Islet precursor cell (in vitro differentiated cells): Measurements from ENCODE around the gene ATG2B.
A peak's percentile ranks its signal among the peaks of the same experiment; 100 is the strongest.

Experiments
- DNase-seq: peaks from one replicate; pipeline ENCODE4 v3.0.0-alpha.2; 2018

The ATG2B gene, protein sequence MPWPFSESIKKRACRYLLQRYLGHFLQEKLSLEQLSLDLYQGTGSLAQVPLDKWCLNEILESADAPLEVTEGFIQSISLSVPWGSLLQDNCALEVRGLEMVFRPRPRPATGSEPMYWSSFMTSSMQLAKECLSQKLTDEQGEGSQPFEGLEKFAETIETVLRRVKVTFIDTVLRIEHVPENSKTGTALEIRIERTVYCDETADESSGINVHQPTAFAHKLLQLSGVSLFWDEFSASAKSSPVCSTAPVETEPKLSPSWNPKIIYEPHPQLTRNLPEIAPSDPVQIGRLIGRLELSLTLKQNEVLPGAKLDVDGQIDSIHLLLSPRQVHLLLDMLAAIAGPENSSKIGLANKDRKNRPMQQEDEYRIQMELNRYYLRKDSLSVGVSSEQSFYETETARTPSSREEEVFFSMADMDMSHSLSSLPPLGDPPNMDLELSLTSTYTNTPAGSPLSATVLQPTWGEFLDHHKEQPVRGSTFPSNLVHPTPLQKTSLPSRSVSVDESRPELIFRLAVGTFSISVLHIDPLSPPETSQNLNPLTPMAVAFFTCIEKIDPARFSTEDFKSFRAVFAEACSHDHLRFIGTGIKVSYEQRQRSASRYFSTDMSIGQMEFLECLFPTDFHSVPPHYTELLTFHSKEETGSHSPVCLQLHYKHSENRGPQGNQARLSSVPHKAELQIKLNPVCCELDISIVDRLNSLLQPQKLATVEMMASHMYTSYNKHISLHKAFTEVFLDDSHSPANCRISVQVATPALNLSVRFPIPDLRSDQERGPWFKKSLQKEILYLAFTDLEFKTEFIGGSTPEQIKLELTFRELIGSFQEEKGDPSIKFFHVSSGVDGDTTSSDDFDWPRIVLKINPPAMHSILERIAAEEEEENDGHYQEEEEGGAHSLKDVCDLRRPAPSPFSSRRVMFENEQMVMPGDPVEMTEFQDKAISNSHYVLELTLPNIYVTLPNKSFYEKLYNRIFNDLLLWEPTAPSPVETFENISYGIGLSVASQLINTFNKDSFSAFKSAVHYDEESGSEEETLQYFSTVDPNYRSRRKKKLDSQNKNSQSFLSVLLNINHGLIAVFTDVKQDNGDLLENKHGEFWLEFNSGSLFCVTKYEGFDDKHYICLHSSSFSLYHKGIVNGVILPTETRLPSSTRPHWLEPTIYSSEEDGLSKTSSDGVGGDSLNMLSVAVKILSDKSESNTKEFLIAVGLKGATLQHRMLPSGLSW (N-terminal part only)

DNA sequence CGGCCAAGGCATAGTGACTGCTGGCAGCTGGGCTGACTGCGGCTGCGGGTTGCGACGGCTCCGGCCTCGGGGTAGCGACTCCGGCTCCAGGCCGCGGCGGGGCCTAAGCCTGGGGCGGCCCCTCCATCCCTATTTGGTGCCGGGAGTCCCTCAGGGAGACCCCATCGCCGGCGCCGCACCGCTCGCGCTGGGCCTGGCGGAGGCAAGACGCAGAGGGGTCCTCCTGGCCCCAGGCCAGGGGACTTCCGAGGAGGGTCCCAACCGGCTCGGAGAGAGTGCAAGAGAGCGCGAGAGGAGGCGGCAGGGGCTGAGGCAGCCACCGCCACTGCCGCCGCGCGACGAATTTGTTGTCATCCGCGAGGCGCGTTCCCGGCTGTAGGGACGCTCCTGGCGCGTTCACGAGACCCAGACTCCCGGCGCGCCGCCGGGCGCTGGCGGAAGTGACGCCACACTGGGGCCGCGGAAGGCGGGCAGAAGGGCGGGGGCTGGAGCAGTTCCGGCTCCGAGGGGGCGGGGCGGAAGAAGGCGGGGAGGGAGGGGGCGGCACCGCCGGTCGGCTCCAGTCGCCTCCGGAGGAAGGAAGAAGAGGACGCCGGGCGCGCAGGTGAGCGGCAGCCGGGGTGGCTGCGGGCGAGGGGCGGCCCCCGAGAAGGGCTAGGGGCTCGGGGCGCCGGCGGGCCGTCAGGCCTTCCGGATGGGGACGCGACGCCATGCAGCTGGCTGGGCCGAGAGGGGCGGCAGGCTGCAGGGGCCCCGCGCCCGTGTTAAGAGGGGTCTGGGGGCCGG is at the start of gene ATG2B, which contains the start of gene GSKIP:
Gene ATG2B (minus strand): TSS at position 377 of the 786 bp plus-strand sequence. CDS start 365 bp downstream, at position 12.
Gene GSKIP (plus strand): TSS at position 562 of the 786 bp plus-strand sequence. CDS start 18,722 bp downstream, outside the sequence.
- DNase-seq: peak; percentile 97

DNA sequence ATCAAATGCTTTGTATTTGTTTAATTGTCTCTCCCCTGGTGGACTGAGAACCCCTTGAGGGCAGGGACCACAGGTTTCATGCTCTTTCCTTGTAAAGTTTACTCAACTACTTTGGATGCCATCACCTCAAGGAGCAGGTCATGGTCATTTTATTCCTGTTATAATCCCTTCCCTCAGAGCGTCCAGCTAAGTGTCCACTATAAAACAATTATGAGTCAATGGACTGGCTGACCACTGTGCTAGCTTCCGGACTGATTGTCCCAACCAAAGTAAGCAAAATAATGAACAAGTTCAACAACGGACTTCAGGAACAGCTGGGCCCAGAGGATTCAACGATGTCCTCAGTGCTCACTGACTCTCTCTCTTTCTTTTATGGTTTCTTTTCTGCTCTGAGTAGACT is 47.0 kb upstream of the ATG2B start:
- DNase-seq: no peak

DNA sequence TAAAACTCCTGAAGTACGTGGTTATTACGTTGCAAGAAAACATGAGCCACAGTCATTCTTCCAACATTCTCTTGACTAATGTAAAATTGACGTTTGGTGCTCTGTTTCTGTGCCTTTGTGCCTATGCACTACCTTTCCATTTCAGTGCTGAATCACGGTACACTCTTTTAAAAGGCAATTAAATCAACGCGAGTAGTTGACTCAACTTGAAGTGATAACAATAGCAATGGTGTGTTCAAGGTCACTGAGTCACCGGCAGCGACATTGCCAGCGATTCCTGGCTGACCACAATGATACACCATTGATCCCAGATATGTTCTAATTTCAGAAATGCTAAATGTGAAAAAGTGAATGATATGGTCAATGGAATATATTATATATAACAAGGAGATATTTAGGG is 46.6 kb upstream of the ATG2B start:
- DNase-seq: no peak

GRCh38 chr14:96408608-96409007 is 45.5 kb upstream of the ATG2B start:
- DNase-seq: no peak

GRCh38 chr14:96407935-96408570 is 44.9 kb upstream of the ATG2B start:
- no peak for DNase-seq

DNA sequence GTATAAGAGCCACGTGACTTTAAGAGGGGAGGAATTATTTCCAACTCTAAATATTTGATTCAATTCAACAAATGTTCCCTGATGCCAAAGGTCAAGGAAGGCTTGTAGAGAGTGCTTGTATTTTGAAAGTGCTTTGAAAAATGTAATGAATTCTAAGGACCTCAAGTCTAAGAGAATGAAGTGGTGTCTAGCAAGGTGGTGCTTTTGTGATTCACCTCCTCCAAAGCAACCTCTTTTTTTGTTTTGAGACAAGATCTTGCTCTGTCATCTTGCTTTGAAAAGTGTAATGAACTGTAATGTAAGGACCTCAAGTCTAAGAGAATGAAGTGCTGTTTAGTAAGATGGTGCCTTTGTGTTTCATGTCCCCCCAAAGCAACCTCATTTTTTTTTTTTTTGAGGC is 42.5 kb upstream of the ATG2B start:
- no peak for DNase-seq

- no peak for DNase-seq
Observed at GRCh38 chr14:96403409-96403808, 40.3 kb upstream of the ATG2B start.

DNA sequence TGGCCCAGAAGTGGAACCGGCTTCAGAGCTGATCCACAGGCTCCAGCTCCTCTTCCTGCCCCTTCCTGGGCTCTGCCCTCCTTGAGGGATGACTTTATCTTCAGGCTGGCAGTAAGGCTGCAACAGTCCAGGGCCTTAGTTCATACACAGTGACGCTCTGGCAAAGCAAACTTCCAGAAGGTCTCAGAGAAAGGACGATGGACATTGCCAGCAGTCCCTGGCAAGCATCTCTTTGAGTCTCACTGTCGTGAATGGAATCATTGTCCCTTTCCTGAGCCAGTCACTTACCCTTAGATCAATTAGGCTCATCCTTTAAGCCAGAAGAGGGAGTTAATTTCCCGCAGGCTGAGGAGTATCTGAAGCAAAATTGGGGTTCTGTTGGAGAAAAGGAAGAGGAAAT is 37.4 kb upstream of the ATG2B start:
- no peak for DNase-seq

DNA sequence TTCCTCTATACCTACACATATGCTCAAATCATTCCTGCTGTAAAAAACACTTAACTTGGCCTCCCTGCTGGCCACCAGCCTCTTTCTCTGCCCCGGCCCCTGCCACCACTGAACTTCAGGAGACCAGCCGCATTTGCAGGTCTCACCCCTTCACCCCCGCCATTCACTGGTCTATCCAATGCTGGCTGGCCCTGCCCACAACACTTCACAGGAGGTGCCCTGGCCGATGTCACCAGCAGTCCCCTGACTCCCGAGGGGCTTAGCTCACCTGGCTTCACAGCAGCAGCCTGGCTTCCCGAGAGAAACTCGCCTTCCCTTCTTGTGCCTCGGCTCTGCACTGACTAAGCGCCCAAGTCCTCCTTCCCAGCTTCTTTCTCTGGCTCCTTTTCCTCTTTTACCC is 36.3 kb upstream of the ATG2B start:
- DNase-seq: no peak

DNA sequence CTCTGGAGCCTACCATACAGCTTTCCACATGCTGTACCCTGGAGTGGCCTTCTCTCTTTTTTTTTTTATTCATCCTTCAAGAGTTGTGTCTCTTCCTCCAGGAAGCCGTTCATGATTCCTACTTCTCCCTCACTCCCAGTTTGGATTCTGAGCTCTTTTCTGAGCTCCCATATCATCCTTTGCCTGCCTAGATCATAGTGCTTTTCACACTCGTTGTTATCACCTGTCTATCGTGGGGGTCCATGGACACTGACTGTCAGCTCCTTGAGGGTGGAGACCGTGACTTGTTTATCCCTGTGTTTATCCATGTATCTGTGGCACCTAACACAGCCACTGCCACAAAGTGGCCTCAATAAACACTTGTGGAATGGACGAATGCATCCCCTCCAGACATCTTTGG is 35.8 kb upstream of the ATG2B start:
- no peak for DNase-seq

DNA sequence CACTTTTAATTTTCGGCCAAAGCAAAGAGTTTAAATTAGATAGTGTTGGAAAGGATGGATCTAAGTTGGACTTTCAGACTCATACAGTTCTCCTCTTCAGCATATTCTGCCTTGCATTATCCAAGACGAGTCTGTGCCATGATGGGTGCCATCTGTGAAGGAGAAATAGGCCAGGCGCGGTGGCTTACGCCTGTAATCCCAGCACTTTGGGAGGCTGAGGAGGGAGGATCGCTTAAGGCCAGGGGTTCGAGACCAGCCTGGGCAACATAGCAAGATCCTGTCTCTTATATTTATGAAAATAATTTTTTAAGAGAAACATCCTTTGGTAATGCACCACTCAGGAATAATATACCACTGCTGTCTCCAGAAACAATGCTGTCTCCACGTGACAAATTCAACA is 35.3 kb upstream of the ATG2B start:
- DNase-seq: no peak

GRCh38 chr14:96394047-96394815 is 31.1 kb upstream of the ATG2B start:
- DNase-seq: no peak

GRCh38 chr14:96393071-96393691 is 30.0 kb upstream of the ATG2B start:
- DNase-seq: no peak

DNA sequence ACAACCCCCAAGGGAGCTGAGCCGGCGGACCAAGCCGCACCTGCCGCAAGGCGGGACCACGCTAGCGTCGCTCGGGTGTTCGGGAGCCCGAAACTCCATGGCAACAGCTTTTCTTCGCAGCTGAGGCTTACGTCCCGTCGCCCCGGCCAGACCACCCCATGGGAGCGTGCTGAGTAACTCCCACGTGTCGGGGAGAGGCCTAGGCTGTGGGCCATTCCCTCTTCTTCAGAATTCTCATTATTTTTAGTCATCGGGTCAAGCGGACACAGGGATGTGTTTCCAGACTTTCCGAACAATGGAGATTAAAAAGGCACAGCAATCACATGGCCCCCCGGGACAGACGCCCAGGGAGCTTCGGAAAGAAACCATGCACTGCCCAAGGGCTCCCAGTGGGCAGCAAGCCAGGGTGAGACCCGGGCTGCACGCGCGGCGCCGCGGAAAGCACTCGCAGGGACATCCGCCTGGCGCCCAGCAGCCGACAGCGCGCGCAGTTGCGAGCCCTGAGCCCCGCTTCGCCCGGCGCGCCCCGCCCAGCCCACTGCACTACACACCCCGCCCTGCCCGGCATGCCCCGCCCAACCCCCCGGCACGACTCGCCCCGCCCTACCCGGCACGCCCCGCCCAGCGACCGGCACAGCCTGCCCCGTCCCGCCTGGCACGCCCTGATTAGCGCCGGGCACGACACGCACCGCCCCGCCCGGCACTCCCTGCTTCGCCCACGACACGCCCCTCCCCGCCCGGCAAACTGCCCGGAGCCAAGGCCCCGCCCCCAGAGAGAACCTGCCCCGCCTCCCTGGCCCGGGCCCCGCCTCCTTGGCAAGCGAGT is 28.4 kb upstream of the ATG2B start:
- DNase-seq: peak; percentile 99

DNA sequence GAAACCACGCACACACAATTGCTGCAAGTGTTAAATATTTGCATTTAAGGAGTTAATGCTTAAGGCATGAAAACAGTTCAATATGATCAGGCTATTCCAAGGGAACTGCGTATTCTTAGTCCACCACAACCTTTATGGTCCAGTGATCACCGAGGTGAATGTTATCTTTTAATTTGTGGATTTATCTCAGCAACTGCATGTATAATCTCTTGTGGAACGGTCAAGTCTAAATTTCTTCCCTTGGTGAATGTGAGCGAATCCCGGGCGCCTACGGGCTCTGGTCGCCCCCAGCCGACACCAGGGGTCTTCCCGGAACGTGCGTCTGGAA is 27.8 kb upstream of the ATG2B start:
- DNase-seq: no peak

DNA sequence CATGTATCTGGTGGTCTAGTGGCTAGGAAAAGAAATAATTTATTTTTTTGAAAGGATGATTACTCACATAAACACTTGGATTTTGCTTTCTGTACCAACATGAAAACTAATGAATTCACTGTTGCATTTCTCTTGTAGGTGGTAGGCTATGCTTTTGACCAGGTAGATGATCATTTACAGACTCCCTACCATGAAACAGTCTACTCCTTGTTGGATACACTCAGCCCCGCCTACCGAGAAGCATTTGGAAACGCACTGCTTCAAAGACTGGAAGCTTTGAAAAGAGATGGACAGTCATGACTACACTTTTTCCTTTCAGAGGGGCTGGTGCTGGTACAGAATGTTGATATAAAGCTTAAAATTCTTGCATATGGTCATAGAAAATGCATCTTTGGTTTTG is 22.2 kb upstream of the ATG2B start:
- DNase-seq: no peak

- no peak for DNase-seq
Observed at GRCh38 chr14:96384740-96385139, 21.6 kb upstream of the ATG2B start.

DNA sequence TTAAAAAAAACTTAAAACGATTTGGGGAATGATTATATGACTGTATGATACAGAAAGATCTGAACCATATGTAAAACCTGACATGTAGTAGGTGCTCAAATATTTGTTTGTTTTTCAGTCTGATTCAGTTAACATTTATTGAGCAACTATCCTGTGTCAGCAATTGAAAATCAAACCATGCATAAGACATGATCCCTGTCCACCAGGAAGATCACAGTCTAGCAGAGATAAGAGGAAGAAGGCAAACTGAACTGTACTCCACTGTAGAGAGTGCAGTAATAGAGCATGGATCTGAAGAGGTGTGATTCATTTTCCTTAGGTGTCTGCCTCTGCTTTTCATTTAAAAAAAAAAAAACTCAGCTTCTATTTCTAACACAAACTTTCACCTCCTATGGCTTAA is 20.9 kb upstream of the ATG2B start:
- DNase-seq: no peak

- DNase-seq: no peak
Observed at GRCh38 chr14:96383445-96383844, 20.3 kb upstream of the ATG2B start.

DNA sequence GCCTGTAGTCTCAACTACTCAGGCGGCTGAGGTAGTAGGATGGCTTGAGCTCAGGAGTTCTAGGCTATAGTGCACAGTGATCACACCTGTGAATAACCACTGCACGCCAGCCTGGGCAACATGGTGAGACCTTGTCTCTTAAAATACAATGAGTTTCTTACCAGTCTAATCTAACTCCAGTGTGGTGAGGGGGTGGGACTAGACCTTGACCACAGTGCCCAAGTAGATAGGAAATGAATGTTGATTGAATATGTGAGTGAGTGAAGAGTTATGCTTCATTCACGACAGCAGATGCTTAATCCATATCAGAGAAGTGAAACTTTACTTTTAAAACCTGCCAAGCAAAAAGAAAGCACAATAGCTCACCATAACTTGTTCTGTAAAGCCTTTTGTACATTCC is 17.6 kb upstream of the ATG2B start:
- no peak for DNase-seq
